ENCODE results near the gene UCN3.
A peak's percentile ranks its signal among the peaks of the same experiment; 100 is the strongest.

Gene UCN3

DNA sequence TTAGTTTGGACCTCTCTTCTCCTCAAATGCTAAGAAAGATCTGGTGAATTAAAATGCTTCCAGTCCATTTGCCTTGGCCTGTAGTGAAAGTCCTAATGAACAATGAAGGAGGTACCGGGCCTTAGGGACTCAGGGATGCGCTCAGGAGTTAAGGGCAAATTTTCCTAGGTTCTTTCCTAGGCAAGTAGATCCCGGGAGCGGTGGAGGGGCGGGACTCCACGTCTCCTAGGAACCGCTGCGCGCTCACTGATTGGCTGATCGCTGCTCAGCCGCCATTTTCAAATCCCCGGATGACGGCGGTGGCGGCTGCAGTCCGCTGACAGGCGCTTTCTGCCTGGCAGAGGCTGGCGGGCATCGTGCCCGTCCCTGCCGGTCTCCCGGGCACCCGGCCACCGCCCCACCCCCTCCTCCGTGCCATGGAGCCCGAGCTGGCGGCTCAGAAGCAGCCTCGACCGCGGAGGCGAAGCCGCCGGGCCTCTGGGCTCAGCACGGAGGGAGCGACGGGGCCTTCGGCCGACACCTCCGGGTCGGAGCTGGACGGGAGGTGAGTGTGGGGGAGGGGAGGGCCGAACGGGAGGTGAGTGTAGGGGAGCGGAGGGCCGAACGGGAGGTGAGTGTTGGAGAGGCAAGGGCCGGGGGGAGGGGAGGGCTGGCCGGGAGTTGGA, 47.6 kb downstream of the UCN3 start, which contains the start of gene NET1:
Gene NET1, plus strand, starts transcription at position 281 of the 665 bp plus-strand sequence. Its CDS starts 136 bp downstream, at position 417.
- Mint-ChIP-seq H3K27ac (peak within 1 kb of the TSS; percentile 58), H3K27me3 (peaks cover 15% of the 10 kb centered on the region), H3K9me3 (ENCODE audit: low read depth) (no peaks in the 10 kb centered on the region), H3K4me3 (peak within 1 kb of the TSS; percentile 88), H3K4me1 (ENCODE audit: low read depth) (peaks cover 4% of the 10 kb centered on the region), H3K36me3 (no peaks in the 10 kb centered on the region)

DNA sequence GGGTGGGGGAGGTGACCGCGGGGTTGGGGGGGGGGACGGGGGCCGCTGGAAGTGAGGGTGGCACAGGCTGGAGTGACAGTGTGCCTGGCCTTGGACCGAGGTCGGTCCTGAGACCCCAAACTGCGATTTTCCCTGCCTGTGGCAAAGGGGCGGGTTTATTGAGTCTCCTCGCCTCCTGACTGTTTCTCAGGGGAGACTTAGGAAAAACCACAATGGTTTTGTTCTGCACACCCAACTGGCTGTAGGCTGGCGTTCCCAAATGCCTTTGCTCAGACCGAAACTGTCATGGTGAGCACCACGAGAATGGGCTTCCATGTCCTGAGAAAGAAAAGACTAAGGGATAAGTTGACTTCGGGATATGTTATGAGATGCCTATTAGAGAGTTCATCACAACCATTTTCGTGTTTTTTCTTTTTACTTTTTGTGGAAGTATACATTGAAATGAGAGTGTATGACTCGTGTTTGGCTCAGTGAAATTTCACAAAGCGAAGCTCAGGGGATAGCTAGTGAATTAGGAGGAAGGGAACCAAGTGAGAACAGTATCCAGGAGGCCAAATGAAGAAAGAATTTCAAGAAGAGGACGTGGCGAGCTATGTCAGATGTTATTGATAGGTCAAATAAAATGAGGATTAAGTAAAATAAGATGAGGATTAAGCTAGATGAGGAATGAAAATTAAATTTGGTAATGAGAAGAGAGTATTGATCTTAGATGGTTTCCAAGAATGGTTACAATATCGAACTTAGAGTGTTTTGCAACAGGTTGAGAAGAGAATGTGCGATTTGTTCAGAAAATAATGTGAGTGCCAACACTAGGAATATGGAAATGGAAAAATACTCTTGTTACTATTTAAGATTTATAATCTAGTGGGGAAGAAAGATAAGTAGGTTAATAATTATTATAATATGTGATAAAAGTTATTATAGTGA, 48.5 kb downstream of the UCN3 start:
- Mint-ChIP-seq H3K27me3 (peaks cover 15% of the 10 kb centered on the region), H3K27ac (no peak overlapping the region), H3K9me3 (ENCODE audit: low read depth) (peaks cover 2% of the 10 kb centered on the region), H3K36me3 (peaks cover 3% of the 10 kb centered on the region), H3K4me1 (ENCODE audit: low read depth) (peaks cover 4% of the 10 kb centered on the region), H3K4me3 (no peak overlapping the region)

DNA sequence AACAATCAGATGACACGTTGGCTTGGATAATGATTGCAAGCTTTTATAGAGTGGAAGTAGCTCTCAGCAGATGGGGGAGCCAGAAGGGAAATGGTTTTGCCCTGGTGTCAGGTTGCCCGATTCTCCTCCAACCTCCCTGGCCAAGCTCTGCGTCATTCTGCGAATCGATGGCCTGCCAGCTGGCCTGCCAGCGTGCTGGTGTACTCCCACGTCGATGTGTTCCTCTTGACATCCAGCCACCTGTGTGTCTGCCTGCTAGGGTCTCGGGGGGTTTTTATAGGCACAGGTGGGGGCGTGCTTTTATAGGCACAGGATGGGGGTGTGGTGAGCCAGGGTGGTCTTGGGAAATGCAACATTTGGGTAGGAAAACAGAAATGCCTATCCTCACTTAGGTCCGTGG, 52.2 kb downstream of the UCN3 start:
- Mint-ChIP-seq H3K27me3 (peaks cover 2% of the 10 kb centered on the region), H3K4me3 (no peak overlapping the region), H3K27ac (no peak overlapping the region), H3K4me1 (ENCODE audit: low read depth) (peaks cover 3% of the 10 kb centered on the region), H3K9me3 (ENCODE audit: low read depth) (peaks cover 21% of the 10 kb centered on the region), H3K36me3 (peaks cover 18% of the 10 kb centered on the region)

DNA sequence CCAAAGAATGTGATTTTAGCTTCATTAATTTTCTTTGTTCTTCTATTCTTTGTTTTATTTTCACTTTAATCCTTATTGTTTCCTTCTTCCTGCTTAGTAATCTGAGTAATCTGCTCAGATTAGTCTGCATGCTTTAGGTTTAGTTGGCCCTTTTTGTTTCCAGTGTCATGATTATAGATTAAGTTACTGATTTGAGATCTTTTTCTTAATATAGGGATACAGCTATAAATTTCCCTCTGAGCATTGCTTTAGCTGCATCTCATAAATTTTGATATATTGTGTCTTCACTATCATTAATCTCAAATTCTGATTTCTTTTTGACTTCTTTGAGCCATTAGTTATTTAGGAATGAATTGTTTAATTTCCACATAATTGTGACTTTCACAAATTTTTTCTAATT, 53.8 kb downstream of the UCN3 start:
- H3K9me3 Mint-ChIP-seq (ENCODE audit: low read depth), result peaks cover 21% of the 10 kb centered on the region
- H3K27me3 Mint-ChIP-seq, result no peaks in the 10 kb centered on the region
- H3K27ac Mint-ChIP-seq, result no peak overlapping the region
- no peaks in the 10 kb centered on the region for H3K4me1 Mint-ChIP-seq (ENCODE audit: low read depth)
- H3K36me3 Mint-ChIP-seq, result peaks cover 21% of the 10 kb centered on the region
- H3K4me3 Mint-ChIP-seq, result no peak overlapping the region

DNA sequence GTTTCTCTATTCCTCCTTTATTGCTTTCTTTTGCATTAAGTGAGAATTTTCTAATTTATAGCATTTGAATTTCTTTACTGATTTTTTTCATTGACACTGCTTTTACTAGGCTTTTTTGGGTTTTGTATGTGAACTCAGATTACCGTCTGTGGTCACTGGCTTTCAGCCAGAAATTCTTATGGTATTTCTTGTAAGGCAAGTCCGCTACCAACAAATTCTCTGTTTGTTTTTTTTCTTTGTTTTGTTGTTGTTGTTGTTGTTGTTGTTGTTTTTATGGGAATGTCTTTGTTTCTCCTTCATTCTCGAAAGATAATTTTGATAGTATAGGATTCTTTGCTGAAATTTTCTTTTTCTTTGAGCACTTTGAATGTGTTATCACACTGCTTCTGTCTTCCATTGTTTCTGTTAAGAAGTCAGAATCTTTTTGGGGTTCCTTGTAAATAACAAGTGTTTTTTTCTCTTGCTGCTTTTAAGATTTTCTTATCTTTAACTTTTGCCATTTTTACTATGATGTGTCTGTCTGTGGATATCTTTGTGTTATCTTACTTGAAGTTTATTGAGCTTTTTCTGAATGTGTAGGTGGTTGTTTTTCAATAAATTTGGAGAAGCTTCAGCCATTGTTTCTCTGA, 54.8 kb downstream of the UCN3 start:
- H3K27ac Mint-ChIP-seq, result no peak overlapping the region
- H3K27me3 Mint-ChIP-seq, result no peaks in the 10 kb centered on the region
- H3K4me3 Mint-ChIP-seq, result no peak overlapping the region
- H3K4me1 Mint-ChIP-seq (ENCODE audit: low read depth), result no peaks in the 10 kb centered on the region
- peaks cover 21% of the 10 kb centered on the region for H3K9me3 Mint-ChIP-seq (ENCODE audit: low read depth)
- peaks cover 21% of the 10 kb centered on the region for H3K36me3 Mint-ChIP-seq

DNA sequence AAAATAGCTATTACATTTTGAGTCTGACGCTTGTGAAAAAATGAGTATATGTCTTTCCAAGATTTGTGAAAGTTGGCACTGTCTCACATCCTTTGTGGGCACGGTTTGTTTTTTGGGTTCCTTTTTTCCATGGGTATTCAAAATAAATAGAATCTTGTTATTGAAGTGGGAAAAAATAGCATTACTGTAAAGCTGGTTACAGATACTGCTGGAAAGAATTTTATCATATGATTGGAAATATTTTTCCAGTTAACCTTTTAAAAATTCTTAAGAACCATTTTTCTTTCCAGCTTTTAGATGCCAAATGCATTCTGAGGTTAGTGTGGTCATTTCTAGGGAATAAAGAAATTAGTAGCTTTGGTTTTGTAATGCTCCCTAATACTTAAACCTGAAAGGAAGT, 59.0 kb downstream of the UCN3 start:
- Mint-ChIP-seq H3K36me3 (peaks cover 15% of the 10 kb centered on the region), H3K27me3 (no peaks in the 10 kb centered on the region), H3K4me1 (ENCODE audit: low read depth) (no peaks in the 10 kb centered on the region), H3K27ac (no peak overlapping the region), H3K9me3 (ENCODE audit: low read depth) (peaks cover 14% of the 10 kb centered on the region), H3K4me3 (no peak overlapping the region)
